Measurements from ENCODE around the gene FRMD3. TPM values are rescaled to one million over a fixed set of nuclear protein-coding genes. Genes with fewer than 3 reads are reported as not detected.

Gene FRMD3
- total RNA-seq, 1 experiment from 2014 or later, result 2.7 TPM

GRCh38 chr9:83440641-83441040, 97.6 kb downstream of the FRMD3 start:
- no peak for DNase-seq (ENCODE audit: extremely low read depth, low read depth)

- no peak for DNase-seq (ENCODE audit: extremely low read depth, low read depth)
These were observed 102.9 kb downstream of the FRMD3 start for GRCh38 chr9:83435301-83435700.

- DNase-seq (ENCODE audit: extremely low read depth, low read depth), result no peak
These were observed 103.9 kb downstream of the FRMD3 start for GRCh38 chr9:83434254-83434653.

- DNase-seq (ENCODE audit: extremely low read depth, low read depth), result no peak
These were observed 104.4 kb downstream of the FRMD3 start for GRCh38 chr9:83433846-83434245.

- no peak for DNase-seq (ENCODE audit: extremely low read depth, low read depth)
These were observed 105.2 kb downstream of the FRMD3 start for GRCh38 chr9:83432877-83433550.

GRCh38 chr9:83432104-83432627, 106.0 kb downstream of the FRMD3 start:
- DNase-seq (ENCODE audit: extremely low read depth, low read depth), result no peak

- DNase-seq (ENCODE audit: extremely low read depth, low read depth), result no peak
These were observed 106.8 kb downstream of the FRMD3 start for GRCh38 chr9:83431101-83432060.

GRCh38 chr9:83430681-83431080, 107.5 kb downstream of the FRMD3 start:
- no peak for DNase-seq (ENCODE audit: extremely low read depth, low read depth)

GRCh38 chr9:83429229-83429628, 109.0 kb downstream of the FRMD3 start:
- DNase-seq (ENCODE audit: extremely low read depth, low read depth), result no peak

GRCh38 chr9:83425240-83425639, 113.0 kb downstream of the FRMD3 start:
- no peak for DNase-seq (ENCODE audit: extremely low read depth, low read depth)

- no peak for DNase-seq (ENCODE audit: extremely low read depth, low read depth)
These were observed 113.4 kb downstream of the FRMD3 start for GRCh38 chr9:83424831-83425230.

GRCh38 chr9:83423815-83424707, 114.1 kb downstream of the FRMD3 start:
- no peak for DNase-seq (ENCODE audit: extremely low read depth, low read depth)

- no peak for DNase-seq (ENCODE audit: extremely low read depth, low read depth)
These were observed 115.7 kb downstream of the FRMD3 start for GRCh38 chr9:83422527-83422926.

GRCh38 chr9:83420486-83420885, 117.7 kb downstream of the FRMD3 start:
- no peak for DNase-seq (ENCODE audit: extremely low read depth, low read depth)

- no peak for DNase-seq (ENCODE audit: extremely low read depth, low read depth)
These were observed 118.2 kb downstream of the FRMD3 start for GRCh38 chr9:83419961-83420360.

GRCh38 chr9:83418283-83418682, 119.9 kb downstream of the FRMD3 start:
- DNase-seq (ENCODE audit: extremely low read depth, low read depth), result no peak

GRCh38 chr9:83413367-83413766, 124.8 kb downstream of the FRMD3 start:
- no peak for DNase-seq (ENCODE audit: extremely low read depth, low read depth)

- no peak for DNase-seq (ENCODE audit: extremely low read depth, low read depth)
These were observed 127.5 kb downstream of the FRMD3 start for GRCh38 chr9:83410701-83411100.

- no peak for DNase-seq (ENCODE audit: extremely low read depth, low read depth)
These were observed 131.3 kb downstream of the FRMD3 start for GRCh38 chr9:83406921-83407320.

GRCh38 chr9:83405759-83406158, 132.4 kb downstream of the FRMD3 start:
- DNase-seq (ENCODE audit: extremely low read depth, low read depth), result no peak

Data from NCI-H460 (cell line).